HG02642 (cell line): ENCODE data around the gene MARCHF2.
"Not testable (repeated sequence)": the region's sequence is repeated elsewhere in the genome, so short reads cannot be mapped to it uniquely, and the experiment has no call there.

Experiments used
- ATAC-seq: cut with Tn5 transposase; IDR thresholded peaks from one replicate; pipeline ENCODE4 v1.9.1; 2021; ENCODE audit warnings: mild to moderate bottlenecking; ENCODE audit not compliant: unreplicated experiment, poor library complexity

MARCHF2 gene

DNA sequence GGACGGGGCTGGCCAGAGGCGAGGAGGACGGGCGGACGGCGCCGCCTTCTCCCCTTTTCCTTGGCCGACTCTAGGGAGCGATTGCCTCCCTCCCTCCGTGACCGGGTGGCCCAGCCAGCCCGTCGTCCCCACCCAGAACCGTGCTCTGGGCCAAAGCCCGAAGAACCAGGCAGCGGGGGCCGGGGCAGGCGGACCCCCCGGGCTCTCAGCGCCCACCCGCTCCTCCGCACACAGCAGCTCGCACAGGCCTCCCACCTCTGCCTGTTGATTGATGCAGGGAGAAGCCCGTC lies 9.3 kb upstream of the MARCHF2 start:
- ATAC-seq, result no peak

DNA sequence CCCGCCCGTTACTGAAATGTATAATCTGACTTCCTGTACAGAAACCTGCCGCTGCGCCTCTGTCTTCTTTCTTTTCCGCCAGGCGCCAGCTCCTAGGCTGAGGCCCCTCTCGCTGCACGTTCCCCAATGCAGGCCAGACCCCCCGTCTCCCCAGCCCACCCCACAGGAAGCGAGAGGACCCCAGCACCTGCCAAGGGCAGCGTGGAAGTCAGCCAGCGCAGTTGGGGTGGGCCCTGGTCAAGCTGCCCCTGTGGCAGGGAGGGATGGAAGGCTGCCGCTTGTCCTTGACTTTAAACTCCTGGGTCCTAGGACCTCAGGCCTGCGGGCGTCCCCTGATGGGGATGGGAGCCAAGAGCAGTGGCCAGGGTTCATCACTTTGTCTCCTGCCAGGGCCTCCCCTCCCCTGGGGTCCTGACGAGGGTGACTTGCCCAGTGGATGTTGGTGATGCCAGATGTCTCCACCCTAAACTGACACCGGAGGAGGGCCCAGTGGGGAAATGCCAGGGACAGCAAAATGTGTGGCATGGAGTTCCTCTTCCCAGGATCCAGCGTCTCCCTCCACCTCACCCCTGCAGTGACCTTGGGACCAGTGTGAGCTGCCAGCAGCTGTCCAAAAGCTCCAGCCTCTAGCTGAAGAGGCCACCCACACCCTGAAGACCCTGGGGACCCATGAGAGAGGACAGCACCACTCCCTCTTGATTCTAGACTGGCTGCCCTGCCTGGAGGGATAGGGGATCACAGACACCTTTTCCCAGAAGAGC lies 8.5 kb upstream of the MARCHF2 start:
- no peak for ATAC-seq

DNA sequence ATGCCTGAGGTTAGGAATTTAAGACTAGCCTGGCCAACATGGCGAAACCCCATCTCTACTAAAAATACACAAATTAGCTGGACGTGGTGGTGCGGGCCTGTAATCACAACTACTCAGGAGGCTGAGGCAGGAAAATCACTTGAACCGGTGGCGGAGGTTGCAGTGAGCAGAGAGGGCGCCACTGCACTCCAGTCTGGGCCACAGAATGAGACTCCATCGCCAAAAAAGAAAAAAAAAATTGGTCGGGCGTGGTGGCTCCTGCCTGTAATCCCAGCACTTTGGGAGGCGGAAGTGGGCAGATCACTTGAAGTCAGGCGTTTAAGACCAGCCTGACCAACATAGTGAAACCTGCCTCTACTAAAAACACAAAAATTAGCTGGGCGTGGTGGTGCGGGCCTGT lies 2.4 kb upstream of the MARCHF2 start:
- ATAC-seq, result not testable (repeated sequence)

DNA sequence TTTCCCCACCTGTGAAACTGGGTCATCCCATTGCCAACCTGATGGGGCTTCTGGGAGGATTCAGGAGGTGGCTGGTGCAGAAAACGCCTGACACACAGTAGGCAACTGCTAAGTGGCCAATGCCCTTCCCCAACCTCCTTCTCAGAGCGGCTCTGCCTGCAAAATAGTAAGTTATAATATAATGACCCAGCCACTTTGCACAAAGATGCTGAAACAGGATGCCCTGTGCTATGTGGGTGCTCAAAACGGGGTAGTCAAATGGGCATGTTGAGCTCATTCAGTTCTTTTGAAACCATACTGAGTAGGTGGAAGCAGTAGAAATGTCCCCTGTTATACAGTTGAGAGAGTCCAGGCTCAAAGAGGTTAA lies 507 bp downstream of the MARCHF2 start:
- no peak for ATAC-seq

DNA sequence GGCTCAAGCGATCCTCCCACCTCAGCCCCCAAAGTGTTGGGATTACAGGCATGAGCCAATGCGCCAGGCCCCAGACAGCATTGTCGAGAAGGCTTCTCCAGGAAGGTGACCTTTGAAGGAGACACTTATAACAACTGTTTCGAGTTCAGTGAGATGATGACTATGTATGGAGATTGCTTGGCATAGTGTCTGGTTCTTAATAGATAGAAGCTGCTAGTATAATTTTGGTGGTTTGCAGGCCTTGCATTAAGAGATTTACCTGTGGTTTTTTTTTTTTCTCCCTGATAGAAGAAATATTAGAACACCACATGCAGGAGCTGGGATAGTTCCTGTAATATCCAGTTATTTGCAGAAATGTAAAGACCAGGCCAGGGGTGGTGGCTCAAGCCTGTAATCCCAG lies 3.7 kb downstream of the MARCHF2 start:
- ATAC-seq, result no peak

DNA sequence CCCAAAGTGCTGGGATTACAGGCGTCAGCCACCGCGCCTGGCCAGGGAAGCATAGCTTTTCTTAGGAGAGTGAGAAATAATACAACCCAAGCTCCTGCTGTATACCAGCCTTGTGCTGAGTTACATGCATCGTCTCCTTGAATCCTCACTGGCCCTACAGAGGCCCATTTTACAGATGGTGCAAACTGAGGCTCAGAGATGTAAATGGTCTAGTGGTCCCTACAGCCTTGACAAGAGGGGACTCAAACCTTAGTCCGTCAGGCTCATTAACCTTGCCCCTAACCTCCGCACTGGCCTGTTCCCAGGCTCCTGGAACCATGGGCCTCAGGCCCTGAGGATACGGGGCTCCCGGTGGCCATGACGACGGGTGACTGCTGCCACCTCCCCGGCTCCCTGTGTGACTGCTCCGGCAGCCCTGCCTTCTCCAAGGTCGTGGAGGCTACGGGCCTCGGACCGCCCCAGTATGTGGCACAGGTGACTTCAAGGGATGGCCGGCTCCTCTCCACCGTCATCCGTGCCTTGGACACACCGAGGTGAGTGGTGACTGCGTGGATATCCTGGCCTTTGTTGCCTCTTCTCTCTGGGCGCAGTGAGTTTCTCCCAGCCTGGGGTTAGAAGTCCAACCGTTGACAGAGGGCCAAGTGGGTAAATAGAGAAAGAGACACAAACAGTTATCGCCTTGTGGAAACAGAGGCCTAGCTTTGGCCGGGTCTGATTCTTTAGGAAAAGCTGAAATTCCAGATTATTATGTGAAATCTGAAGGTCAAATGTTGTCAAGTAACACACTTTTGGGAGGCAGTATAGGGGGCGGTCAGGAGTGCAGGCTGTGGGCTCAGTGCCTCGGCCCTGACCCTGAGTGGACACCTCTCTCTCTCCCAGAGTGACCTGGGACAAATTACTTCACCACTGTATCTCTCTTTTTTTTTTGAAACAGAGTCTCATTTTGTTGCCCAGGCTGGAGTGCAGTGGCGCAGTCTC lies 8.7 kb downstream of the MARCHF2 start:
- no peak for ATAC-seq

DNA sequence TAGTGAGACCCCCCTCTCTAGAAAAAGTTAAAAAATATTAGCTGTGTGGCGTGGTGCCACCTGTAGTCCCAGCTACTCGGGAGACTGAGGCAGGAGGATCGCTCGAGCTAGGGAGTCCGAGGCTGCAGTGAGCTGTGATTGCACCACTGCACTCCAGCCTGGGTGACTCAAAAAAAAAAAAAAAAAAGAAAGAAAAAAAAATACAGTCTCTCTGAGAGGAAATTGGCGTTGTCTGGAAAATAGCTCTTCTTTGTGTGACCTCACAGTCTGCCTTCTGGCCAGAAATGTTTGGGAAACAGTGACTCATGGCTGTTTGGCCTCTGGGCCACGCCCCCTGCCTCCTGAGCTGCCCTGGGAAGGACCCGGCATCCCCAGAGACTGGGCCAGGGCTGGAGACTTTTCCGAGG lies 10.7 kb downstream of the MARCHF2 start:
- no peak for ATAC-seq

DNA sequence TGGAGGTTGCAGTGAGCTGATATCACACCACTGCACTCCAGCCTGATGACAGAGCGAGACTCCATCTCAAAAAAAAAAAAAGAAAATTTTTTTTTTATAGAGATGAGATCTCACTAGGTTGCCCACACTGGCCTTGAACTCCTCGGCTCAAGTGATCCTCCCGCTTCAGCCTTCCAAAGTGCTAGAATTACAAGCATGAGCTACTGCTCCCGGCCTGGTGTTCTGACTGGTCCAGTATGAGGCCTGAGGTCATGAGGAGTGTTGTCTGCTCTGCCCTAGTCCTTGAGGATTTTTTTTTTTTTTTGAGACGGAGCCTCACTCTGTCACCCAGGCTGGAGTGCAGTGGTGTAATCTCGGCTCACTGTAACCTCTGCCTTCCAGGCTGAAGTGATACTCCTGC lies 12.2 kb downstream of the MARCHF2 start:
- ATAC-seq, result not testable (repeated sequence)

DNA sequence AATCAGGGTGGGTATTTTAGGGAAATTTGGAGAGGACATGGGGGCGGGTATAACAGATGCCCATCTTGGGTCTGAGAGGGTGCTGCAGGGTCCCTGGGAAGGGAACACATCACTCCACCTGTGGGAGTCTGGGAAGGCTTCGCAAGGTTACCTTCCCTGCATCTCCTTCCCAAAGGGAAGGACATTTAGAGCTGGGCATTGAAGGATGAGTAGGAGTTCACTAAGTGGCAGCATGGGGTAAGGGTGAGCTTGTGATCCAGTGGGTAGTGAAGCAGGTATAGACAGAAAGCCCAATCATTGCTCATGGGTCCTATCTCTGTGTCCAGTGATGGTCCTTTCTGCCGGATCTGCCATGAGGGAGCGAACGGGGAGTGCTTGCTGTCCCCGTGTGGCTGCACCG lies 13.2 kb downstream of the MARCHF2 start:
- no peak for ATAC-seq

DNA sequence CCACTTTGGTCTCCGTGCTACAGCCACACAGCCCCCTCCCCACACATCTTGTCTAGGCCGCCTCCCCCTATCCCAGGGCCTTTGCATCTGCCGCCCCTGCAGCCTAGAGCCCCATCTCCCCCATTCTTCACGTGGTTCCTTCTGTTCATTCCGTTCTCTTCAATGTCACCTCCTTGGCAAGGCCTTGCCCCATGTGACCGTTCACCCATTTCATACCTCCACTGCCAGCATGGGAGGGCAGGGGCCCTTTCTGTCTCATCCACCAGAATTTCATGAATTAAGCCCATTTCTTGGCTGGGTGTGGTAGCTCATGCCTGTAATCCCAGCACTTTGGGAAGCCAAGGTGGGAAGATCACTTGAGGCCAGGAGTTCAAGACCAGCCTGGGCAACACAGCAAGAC lies 15.9 kb downstream of the MARCHF2 start:
- ATAC-seq, result no peak

DNA sequence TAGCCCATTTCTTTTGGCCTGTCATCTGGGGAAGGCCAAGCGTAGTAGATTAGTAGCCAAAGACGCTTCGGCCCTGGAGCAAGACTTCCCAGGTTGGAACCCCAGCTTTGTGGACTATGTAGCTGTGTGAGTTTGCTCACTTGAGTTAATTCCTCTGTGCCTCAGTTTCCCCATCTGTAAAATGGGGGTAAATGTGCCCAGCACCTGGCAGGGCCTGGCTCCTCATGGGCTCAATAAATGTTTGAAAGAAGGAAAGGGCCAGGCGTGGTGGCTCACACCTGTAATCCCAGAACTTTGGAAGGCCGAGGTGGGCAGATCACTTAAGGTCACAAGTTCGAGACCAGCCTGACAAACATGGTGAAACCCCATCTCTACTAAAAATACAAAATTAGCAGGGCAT lies 16.7 kb downstream of the MARCHF2 start:
- no peak for ATAC-seq

DNA sequence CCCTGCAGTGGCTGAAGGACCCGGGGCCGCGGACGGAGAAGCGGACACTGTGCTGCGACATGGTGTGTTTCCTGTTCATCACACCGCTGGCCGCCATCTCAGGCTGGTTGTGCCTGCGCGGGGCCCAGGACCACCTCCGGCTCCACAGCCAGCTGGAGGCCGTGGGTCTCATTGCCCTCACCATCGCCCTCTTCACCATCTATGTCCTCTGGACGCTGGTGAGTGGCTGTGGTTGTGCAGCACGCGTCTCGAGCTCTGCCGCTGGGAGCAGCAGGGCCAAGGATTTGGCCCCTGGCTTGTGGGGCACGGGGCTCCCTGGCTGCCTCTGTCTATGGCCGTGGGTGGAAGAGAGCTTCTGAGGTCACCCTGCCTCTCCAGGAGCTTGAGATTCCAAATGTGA lies 17.5 kb downstream of the MARCHF2 start:
- ATAC-seq, result no peak

DNA sequence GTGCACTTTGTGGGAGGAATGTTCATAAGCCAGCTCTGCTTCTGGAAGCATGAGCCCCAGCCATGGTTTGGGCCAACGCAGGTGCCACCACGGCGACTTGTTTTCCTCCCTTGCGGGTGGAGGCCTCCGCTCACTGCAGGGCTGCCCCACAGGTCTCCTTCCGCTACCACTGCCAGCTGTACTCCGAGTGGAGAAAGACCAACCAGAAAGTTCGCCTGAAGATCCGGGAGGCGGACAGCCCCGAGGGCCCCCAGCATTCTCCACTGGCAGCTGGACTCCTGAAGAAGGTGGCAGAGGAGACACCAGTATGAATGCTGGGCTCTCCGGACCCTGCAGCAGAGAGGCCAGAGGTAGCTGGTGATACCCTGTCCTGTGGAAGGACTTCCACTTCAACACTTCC lies 25.1 kb downstream of the MARCHF2 start:
- ATAC-seq, result no peak

DNA sequence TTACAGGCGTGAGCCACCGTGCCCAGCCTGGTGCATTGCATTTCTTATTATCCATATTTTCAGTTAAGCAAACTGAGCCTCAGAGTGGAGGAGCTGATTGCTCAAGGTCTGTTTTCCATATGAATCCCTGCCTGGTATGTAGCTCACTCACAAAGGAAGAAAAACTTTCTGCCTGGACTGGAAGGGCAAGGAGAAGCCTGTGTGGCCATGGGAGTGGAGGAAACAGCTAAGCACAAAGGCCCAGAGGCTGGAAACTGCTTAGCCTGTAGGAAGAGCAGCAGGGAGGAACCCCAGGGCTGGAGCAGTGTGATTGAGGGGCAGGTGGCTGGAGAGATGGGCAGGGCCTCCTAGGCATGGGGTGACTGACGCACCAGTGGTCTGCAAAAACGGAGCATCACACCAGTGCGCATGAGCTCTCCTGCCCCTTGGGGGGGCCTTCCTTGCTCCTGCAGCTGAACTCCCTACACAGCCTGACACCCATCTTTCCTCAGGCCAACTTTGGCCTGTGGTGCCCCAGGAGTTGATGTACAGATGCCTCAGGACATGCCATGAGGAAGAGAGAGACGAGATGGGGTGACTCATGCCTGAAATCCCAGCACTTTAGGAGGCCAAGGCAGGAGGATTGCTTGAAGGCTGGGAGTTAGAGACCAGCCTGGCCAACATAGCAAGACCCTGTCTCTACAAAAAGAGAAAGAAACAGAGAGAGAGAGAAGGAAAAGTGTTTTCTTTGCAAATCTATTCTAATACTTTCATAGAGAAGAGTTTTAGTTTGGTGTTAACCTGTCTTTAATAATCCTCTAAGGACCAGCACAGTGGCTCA lies 28.8 kb downstream of the MARCHF2 start:
- ATAC-seq, result no peak

DNA sequence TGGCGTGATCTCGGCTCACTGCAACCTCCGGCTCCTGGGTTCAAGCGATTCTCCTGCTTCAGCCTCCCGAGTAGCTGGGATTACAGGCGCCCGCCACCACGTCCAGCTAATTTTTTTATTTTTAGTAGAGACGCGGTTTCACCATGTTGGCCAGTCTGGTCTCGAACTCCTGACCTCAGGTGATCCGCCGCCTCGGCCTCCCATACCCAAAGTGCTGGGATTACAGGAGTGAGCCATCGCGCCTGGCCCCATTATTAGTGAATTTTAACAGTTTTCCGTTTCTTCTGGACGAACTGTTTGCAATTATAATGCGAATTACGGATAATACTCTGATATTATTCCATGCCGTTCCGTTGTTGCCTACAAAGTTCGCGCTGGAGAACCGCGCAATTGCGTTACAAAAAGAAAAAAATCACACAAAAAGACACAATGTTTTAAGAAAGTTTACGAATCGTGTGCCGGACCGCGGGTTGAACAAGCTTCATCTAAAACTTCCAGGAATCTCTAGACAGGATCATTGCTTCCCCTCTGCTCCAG lies 31.1 kb downstream of the MARCHF2 start:
- not testable (repeated sequence) for ATAC-seq

DNA sequence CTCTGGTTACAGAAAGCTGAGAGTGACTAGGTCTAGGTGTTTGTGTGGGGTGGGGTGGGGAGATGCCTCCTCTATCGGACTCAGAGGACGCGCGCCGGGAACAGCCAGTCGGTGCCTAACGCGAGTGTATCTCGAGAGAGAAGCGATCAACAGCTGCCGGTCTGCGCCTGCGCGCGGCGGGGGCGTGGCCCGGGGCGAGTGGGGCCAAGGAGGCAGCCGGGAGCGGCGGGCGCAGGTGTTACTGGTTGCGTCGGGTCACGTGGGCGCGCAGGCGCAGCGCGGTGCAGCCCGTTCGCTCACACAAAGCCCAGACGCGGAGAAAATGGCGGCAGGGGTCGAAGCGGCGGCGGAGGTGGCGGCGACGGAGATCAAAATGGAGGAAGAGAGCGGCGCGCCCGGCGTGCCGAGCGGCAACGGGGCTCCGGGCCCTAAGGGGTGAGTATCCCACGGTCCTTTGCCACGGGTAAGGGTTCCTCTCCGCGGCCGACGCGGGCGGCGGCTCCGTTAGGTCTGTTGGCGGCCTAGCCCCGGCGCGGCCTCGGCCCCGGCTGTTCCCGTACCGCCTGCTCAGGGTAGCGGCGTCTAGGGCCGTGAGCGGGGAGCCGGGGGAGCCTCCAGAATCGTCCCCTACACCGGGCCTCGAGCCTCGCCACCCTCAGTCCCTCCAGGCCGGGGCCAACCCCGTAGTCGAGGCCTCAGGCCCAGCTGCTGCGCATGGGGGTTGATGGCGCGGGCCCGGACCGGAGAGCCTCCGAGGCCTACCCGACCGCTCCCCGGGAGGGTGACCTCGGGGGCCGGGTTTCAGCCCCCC lies 31.8 kb downstream of the MARCHF2 start, which contains the start of gene HNRNPM:
TSS of gene HNRNPM (plus strand) at position 299 of the 811 bp plus-strand sequence. CDS start at position 323, 24 bp downstream.
- peak; percentile 90 for ATAC-seq

DNA sequence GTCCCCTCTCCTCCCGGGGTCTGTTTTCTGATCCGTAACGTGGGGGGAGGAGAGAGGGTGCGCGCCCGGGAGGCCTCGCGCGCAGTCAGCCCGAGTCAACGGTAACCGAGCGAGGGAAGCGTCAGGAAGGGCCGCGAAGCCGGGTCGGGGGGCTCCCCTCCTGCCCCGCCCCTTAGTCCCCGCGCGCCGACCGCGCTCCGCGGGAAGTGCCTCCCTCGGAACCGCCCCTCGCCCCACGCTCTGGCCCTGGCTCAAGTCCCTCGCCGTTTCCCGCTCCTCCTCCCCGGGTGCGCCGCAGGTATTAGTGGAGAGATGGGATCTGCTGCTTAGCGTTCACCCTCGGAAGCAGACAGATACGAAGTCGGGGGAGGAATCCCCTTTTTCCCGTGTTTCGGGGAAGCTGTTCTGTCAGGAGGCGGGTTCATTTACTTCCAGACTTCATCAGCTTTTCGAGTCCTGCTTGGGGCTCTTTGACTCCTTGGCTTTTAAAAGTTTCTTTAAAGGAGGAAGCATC lies 32.4 kb downstream of the MARCHF2 start:
- ATAC-seq, result peak; percentile 36

DNA sequence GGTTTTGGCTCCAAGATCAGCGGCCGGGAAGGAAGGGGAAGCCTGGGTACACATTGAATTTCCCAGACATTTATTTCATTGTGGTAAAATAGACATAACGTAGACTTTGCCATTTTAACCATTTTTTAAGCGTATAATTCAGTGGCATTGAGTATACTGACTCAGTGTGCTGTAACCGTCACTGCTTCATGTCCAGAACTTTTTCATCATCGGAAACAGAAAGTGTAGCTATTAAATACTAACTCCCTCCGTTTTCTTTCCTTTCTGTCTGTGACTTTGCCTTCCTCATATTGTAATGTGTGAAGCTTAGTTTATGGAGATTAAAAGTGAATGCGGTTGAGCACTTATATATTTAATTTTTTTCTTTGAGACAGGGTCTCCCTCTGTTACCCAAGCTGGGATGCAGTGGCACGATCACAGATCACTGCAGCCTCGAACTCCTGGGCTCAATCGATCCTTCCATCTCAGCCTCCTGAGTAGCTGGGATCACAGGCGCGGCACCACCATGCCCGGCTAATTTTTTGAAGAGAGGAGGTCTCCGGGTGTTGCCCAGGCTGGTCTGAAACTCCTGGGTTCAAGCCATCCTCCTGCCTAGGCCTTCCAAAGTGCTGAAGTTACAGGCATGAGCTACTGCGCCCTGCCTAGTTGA lies 33.1 kb downstream of the MARCHF2 start:
- ATAC-seq, result no peak

DNA sequence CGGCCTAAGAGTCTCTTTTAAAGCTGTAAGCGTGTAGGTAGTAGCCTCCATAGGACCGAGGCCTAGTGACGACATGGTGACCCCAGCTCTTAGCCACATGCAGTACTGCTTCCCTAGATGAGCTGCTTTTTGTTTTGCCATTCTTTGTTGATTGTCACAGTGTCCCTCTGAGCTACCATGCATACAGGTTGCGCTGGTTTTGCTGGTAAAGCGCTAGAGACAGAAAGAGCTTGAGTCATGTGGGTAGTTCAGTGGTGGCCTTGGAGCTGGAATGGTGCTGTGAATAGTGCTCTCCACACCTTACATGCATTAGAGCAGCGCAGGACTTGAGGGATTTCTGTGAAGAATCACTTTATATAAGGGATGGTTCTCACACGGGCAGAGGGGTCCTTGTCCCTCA lies 36.7 kb downstream of the MARCHF2 start:
- ATAC-seq, result no peak
